Gastrocnemius medialis (tissue), 4 donors: Measurements from ENCODE around the gene MOB3B.

ENCODE experiments used
- CTCF ChIP-seq, 5 experiments: fragments of 450-650 bp in 3 of 5; fragments of 200-600 bp in 2 of 5; sonication (generic) in 2 of 5; IDR thresholded peaks in 4 of 5; conservative IDR thresholded peaks in 1 of 5; 1 replicate in 4 of 5; 2 replicates in 1 of 5; pipeline ENCODE4 v1.5.1; 2016 to 2019; ENCODE audit warnings: antibody characterized with exemption in 5 of 5, mild to moderate bottlenecking in 3 of 5, moderate library complexity in 3 of 5
- POLR2A ChIP-seq, 2 donors: fragments of 450-650 bp; IDR thresholded peaks; one replicate each; pipeline ENCODE4 v1.6.1; 2017; ENCODE audit warnings: antibody characterized with exemption in 2 of 2, mild to moderate bottlenecking in 2 of 2, moderate library complexity in 2 of 2

- TF ChIP-seq CTCF (IDR thresholded peaks at IDR 0.05 in 4 of 5, conservative IDR thresholded peaks at IDR 0.05 in 1 of 5) (no peak), POLR2A (IDR thresholded peaks at IDR 0.05) (no peak)
Measured at GRCh38 chr9:27440888-27441740, 88.5 kb downstream of the MOB3B start.
